T-helper 1 cell (primary cell): Measurements from ENCODE around the gene KRTAP6-3.

Experiments
- DNase-seq, 5 donors: peaks; one replicate each; pipeline ENCODE4 v3.0.0-alpha.2; 2012 to 2020

Gene KRTAP6-3

DNA sequence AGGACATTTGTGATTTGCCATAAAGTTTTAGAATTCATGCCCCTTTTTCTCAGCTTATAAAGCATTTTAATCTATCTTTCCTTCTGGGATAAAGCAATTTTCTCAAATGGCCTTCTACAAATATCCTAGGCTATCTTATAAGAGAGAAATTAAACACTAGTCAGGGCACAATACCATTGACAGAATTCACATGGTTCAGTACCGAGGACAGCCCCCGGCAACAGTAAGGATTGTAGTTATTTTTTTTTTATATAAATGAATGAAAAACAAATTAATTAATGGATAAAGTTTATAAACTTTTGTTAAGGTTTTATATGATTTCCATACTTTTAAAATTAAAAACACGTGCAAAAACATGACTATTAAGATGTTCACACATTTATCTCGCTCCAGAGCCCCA lies 35.9 kb downstream of the KRTAP6-3 start:
- DNase-seq: no peak

DNA sequence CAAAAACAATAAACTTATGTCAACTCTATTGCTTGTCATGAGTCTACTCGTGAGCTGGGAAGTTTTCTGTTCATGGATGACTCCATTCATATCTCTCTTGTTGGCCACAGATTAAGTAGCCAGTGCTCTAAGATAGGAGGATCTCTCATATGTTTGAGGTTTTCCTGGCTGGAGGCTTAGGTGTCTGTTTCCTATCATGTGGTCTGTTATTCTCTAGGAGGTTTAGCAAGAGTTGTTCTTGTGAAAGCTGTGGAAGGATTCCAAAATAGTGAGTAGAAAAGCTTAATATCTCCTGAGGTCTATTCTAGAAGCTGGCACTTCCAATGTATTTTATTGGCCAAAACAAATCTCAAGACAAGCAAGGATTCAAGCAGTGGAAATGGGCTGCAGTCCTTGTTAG lies 37.0 kb downstream of the KRTAP6-3 start:
- no peak for DNase-seq

DNA sequence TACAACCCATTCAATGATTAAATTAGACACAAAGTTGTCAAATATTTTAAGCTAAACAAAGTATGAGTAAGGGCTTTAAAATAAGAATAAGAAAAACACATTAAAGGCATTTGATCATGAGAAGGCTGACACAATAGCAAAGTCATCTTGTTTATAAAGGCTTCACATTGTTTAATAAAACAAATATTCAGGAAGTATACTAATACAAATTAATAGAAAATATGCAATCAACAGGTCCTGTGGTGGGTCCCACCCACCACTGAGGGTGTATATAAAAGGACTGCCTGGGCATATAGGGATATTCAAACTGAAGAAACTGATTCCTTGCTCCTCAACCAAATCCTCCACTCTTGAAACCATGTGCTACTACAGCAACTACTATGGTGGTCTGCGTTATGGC lies 42.7 kb downstream of the KRTAP6-3 start, which contains the start of gene KRTAP20-2:
Gene KRTAP20-2 (plus strand): TSS at position 301 of the 400 bp plus-strand sequence. CDS start 58 bp downstream, at position 359.
- DNase-seq: no peak

DNA sequence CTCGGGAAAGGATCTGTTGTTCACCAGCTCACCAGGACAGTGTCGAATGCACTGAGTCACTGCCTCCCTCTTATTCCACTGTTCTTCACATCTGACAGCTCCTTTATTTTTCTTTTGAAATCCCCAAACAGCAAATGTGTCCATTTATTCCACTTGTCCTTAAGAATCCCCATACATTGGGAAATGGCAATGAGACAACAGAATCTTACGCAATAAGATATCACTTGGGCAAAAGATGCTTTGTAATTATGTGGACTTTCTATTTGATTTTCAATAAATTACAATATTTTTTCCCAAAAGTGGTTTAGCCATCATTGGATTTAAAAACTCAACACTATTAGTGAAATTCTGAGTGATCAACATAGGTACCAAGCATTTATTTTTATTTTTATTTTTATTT lies 46.4 kb downstream of the KRTAP6-3 start:
- DNase-seq: no peak

GRCh38 chr21:30642564-30642963 lies 50.3 kb downstream of the KRTAP6-3 start, which contains the start of gene KRTAP20-3:
Gene KRTAP20-3, plus strand, starts transcription at chr21:30642864.
- no peak for DNase-seq
